ENCODE data around the gene GNAS.

GNAS gene

DNA sequence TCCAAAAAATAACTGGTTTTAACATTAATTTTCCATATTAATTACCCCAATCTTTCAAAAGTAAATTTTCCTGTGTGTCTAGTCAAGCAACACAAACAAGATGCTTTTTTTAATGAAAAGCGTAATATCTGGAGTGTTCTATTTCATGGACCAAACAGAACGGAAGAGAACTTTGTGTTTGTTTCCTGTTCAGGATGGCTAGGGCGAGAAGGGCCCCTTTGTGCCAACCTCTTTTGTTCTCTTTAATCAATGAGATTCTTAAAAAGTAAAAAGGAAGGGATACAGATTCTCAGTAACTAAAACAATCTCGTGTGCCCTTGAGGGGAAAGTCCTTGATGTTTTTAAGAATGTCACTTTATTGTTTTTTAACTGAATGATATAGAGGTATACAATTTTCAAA lies 55.7 kb downstream of the GNAS start:
- no peak for FAIRE-seq
- DNase-seq (ENCODE audit: insufficient read length, low spot score): no peak
- TF ChIP-seq TAF1 (IDR thresholded peaks at IDR 0.05; ENCODE audit: low read depth, low read length): no peak
- no peak for TF ChIP-seq POLR2A (IDR thresholded peaks at IDR 0.05; ENCODE audit: low read depth, low read length)
- no peak for TF ChIP-seq POLR2AphosphoS5 (IDR thresholded peaks at IDR 0.05; ENCODE audit: low read depth, low read length)
- no peak for TF ChIP-seq POU2F2 (IDR thresholded peaks at IDR 0.05; ENCODE audit: low read depth, low read length)
- no peak for TF ChIP-seq PAX5 (IDR thresholded peaks at IDR 0.05; ENCODE audit: insufficient read depth, low read length, severe bottlenecking)
- no peak for TF ChIP-seq SPI1 (IDR thresholded peaks at IDR 0.05; ENCODE audit: low read depth, low read length)

DNA sequence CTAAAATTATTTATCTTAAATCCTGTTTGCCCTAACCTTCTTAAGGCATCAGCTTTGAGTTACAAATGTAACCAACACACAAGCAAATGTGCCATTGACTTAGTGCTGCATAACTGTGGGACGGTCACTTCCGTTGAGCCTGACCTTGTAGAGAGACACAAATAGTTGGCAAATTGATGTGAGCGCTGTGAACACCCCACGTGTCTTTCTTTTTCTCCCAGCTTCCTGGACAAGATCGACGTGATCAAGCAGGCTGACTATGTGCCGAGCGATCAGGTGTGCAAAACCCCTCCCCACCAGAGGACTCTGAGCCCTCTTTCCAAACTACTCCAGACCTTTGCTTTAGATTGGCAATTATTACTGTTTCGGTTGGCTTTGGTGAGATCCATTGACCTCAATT lies 56.4 kb downstream of the GNAS start:
- FAIRE-seq (no peak), DNase-seq (ENCODE audit: insufficient read length, low spot score) (no peak)
- TF ChIP-seq POU2F2 (IDR thresholded peaks at IDR 0.05; ENCODE audit: low read depth, low read length): no peak
- TF ChIP-seq TAF1 (IDR thresholded peaks at IDR 0.05; ENCODE audit: low read depth, low read length): no peak

DNA sequence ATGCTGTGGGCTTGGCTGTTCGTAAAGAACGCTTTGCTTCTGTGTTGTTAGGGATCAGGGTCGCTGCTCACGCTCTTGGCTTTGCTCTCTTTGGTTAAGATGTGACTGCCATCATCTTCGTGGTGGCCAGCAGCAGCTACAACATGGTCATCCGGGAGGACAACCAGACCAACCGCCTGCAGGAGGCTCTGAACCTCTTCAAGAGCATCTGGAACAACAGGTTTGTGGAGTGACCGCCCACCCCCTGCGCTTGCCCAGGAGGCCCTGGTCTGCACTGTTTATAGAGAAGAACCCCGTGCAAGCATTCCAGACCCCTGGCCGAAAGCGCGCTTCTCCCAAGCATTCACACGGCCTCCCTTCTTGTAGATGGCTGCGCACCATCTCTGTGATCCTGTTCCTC lies 57.1 kb downstream of the GNAS start:
- 0 out of 2 replicates have a peak, but pooled peaks have one; percentile 17 for TF ChIP-seq POLR2AphosphoS5 (IDR thresholded peaks at IDR 0.05; ENCODE audit: low read depth, low read length)
- TF ChIP-seq POU2F2 (IDR thresholded peaks at IDR 0.05; ENCODE audit: low read depth, low read length): no peak
- FAIRE-seq: peak; percentile 28
- no peak for DNase-seq (ENCODE audit: insufficient read length, low spot score)

DNA sequence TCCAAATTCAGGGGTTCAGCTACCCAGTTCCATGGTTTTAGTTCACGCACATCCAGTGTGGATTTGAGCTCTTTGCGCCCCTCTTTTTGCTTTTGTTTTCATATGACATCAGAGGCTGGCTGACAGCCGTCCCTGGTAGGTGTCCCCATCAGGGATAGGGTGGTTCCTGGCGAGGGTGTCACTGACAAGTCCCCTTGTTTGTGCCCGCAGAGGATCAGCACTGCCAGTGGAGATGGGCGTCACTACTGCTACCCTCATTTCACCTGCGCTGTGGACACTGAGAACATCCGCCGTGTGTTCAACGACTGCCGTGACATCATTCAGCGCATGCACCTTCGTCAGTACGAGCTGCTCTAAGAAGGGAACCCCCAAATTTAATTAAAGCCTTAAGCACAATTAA lies 58.0 kb downstream of the GNAS start:
- FAIRE-seq (no peak), DNase-seq (ENCODE audit: insufficient read length, low spot score) (no peak)
- TF ChIP-seq TAF1 (IDR thresholded peaks at IDR 0.05; ENCODE audit: low read depth, low read length) (no peak), POU2F2 (IDR thresholded peaks at IDR 0.05; ENCODE audit: low read depth, low read length) (no peak), POLR2A (IDR thresholded peaks at IDR 0.05; ENCODE audit: low read depth, low read length) (no peak), POLR2AphosphoS5 (IDR thresholded peaks at IDR 0.05; ENCODE audit: low read depth, low read length) (no peak), SPI1 (IDR thresholded peaks at IDR 0.05; ENCODE audit: low read depth, low read length) (no peak), PAX5 (IDR thresholded peaks at IDR 0.05; ENCODE audit: insufficient read depth, low read length, severe bottlenecking) (no peak)

DNA sequence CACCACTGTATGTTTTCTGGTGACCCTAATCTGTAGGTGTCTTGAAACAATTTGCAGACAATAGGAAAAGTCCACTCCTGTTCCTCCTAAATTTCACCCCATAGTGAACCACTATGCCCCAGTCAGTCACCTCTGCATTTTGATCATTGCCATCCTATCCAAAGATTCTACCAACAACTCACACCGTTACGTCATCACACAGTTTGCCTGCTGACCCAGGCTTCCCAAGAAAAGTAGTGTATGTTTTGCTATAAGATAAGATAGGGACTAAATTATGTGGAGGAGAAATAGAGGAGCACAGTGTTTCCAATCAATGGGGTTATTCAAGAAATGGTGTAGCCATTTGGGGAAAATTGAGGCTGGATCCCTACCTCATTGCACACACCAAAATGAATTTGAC lies 58.8 kb downstream of the GNAS start:
- no peak for FAIRE-seq

DNA sequence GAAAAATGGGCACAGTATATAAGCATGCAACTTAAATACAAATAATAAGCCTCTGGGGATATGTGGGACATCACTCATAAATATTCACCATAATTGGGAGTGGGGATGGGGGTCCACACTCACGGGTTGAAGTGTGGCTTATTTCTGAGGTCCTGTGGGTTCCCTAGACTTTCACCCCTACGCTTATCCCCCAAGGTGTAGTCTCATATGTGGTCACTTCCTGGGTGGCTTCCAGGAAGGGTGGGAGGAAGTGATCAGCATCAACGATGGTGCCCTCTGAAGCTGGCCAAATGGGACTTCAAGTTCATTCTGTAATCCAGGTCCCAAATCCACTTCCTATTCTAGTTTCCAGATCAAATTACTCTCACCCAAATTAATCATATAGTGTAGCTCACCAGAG lies 59.5 kb downstream of the GNAS start:
- DNase-seq (ENCODE audit: insufficient read length, low spot score): no peak
- TF ChIP-seq TAF1 (IDR thresholded peaks at IDR 0.05; ENCODE audit: low read depth, low read length): no peak
- peak; percentile 67; the same call in 1 of the 2 replicates for TF ChIP-seq POLR2AphosphoS5 (IDR thresholded peaks at IDR 0.05; ENCODE audit: low read depth, low read length)
- no peak for TF ChIP-seq POLR2A (IDR thresholded peaks at IDR 0.05; ENCODE audit: low read depth, low read length)
- TF ChIP-seq SPI1 (IDR thresholded peaks at IDR 0.05; ENCODE audit: low read depth, low read length): 0 out of 2 replicates have a peak, but pooled peaks have one; percentile 17
- FAIRE-seq: no peak

More for the DNA sequence above, 58.8 kb downstream of the GNAS start:
- DNase-seq (ENCODE audit: insufficient read length, low spot score): no peak
- TF ChIP-seq PAX5 (IDR thresholded peaks at IDR 0.05; ENCODE audit: insufficient read depth, low read length, severe bottlenecking) (no peak), POLR2A (IDR thresholded peaks at IDR 0.05; ENCODE audit: low read depth, low read length) (0 out of 2 replicates have a peak, but pooled peaks have one; percentile 22)

DNA sequence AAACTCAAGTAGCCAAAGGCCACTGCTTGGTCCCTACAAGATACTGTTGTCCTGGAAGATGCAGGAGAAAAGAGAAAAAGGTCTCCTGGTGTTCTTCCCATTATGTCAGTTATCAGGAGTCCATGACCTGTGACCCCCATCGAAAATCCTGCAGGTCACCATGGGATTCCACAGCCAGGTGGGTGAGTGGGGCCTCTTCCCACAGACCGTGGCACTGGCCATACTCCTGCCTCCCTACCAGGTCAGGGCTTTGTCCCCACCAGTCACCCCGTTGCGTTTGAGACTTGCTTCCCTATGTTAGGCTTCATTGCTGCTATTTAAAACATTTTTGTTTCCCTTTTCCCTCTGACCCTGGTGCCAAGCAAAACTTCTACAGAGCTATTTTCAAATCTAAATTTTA lies 60.6 kb downstream of the GNAS start:
- DNase-seq (ENCODE audit: insufficient read length, low spot score): no peak
- FAIRE-seq: no peak
- TF ChIP-seq POLR2AphosphoS5 (IDR thresholded peaks at IDR 0.05; ENCODE audit: low read depth, low read length): no peak
- no peak for TF ChIP-seq POLR2A (IDR thresholded peaks at IDR 0.05; ENCODE audit: low read depth, low read length)
- TF ChIP-seq SPI1 (IDR thresholded peaks at IDR 0.05; ENCODE audit: low read depth, low read length): no peak
- no peak for TF ChIP-seq PAX5 (IDR thresholded peaks at IDR 0.05; ENCODE audit: insufficient read depth, low read length, severe bottlenecking)
- TF ChIP-seq TAF1 (IDR thresholded peaks at IDR 0.05; ENCODE audit: low read depth, low read length): no peak

DNA sequence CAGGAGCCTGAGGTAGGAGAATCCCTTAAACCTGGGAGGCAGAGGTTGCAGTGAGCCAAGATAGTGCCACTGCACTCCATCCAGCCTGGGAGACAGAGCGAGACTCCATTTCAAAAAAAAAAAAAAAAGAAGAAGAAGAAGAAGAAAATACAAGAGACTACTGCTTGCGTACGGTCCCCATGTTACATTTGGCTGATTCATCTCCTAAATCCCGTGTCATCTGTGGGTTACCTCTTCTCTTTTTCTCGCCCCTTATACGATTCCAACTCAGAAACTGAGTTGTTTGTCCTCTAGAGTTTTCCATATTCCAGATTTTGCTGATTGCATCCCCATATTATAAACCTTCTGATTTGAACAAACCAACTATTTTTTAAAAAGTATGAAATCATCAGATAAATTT lies 66.1 kb downstream of the GNAS start:
- TF ChIP-seq POLR2A (IDR thresholded peaks at IDR 0.05; ENCODE audit: low read depth, low read length): no peak
- no peak for TF ChIP-seq SPI1 (IDR thresholded peaks at IDR 0.05; ENCODE audit: low read depth, low read length)
- FAIRE-seq (no peak), DNase-seq (ENCODE audit: insufficient read length, low spot score) (no peak)

DNA sequence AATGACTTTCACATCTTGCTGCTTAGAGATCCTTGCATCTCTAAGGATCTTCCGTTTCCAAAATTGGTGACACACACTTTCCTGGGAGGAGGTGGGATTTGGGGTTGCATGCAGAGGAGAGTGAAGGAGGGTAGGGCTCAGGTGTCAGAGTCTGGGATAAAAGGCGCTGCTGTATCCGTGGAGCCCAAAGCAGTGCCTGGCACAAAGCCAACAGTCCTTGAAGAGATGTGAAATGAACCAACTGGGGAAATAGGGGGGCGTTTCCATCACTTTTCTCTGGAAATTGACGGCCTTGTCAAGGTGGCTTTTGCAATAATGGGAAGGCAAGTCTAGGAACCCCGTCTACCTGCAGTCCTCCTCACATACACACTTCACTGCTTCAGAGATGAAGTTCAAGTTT lies 69.0 kb downstream of the GNAS start:
- DNase-seq (ENCODE audit: insufficient read length, low spot score) (no peak), FAIRE-seq (no peak)
- no peak for TF ChIP-seq POU2F2 (IDR thresholded peaks at IDR 0.05; ENCODE audit: low read depth, low read length)
- no peak for TF ChIP-seq PAX5 (IDR thresholded peaks at IDR 0.05; ENCODE audit: insufficient read depth, low read length, severe bottlenecking)
- no peak for TF ChIP-seq POLR2A (IDR thresholded peaks at IDR 0.05; ENCODE audit: low read depth, low read length)
- TF ChIP-seq POLR2AphosphoS5 (IDR thresholded peaks at IDR 0.05; ENCODE audit: low read depth, low read length): no peak
- TF ChIP-seq TAF1 (IDR thresholded peaks at IDR 0.05; ENCODE audit: low read depth, low read length): no peak
- no peak for TF ChIP-seq SPI1 (IDR thresholded peaks at IDR 0.05; ENCODE audit: low read depth, low read length)

DNA sequence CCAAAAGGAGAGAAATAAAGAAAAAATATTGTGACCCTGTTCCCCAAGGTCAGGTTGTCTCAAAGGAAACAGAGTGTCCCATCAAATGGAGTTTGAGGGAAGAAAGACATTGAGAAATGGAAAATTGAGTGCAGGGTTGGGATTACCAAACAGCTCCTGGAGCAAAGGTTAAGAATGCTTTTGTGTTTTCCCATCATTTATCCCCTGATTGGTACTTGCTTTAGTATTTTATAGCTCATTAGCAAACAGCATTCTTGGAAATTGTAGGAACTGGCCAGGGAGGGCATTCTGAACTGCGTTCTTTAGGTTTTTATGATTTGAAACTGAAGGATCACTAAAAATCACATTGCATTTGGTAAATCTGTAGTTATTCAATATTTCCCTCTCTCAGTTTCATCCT lies 69.5 kb downstream of the GNAS start:
- no peak for DNase-seq (ENCODE audit: insufficient read length, low spot score)
- TF ChIP-seq POLR2A (IDR thresholded peaks at IDR 0.05; ENCODE audit: low read depth, low read length) (no peak), POLR2AphosphoS5 (IDR thresholded peaks at IDR 0.05; ENCODE audit: low read depth, low read length) (no peak)
- no peak for FAIRE-seq

DNA sequence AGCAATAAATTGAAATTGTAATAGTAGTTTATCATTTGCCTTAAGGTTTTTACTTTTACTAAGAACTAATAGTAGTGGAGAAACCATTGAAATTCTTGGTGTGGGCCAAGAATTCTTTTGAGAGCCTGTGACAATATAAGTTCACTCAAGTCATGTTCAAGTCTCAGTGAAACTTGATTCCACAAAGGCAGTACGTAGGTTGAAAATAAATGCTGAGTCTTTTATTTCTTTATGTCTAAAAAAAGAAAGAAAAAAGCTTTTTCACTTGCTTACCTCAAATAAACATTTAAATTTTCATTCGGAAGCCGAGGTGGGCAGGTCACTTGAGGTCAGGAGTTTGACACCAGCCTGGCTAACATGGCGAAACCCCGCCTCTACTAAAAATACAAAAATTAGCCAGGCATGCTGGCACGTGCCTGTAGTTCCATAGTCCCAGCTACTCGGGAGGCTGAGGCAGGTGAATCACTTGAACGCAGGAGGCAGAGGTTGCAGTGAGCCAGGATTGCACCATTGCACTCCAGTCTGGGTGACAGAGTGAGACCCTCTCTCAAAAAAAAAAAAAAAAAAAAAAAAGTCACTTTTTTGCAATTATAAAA lies 70.7 kb downstream of the GNAS start:
- DNase-seq (ENCODE audit: insufficient read length, low spot score) (no peak), FAIRE-seq (no peak)
- TF ChIP-seq POU2F2 (IDR thresholded peaks at IDR 0.05; ENCODE audit: low read depth, low read length) (no peak), SPI1 (IDR thresholded peaks at IDR 0.05; ENCODE audit: low read depth, low read length) (no peak), POLR2A (IDR thresholded peaks at IDR 0.05; ENCODE audit: low read depth, low read length) (no peak), TAF1 (IDR thresholded peaks at IDR 0.05; ENCODE audit: low read depth, low read length) (no peak), POLR2AphosphoS5 (IDR thresholded peaks at IDR 0.05; ENCODE audit: low read depth, low read length) (no peak), PAX5 (IDR thresholded peaks at IDR 0.05; ENCODE audit: insufficient read depth, low read length, severe bottlenecking) (no peak)

All from GM12891 (cell line).